SK-N-SH (cell line): Measurements from ENCODE around the gene EVI5.

Experiments used
- ELF1 ChIP-seq: IDR thresholded peaks from 2 replicates; pipeline ENCODE4 v1.4.0; 2012
- FOXM1 ChIP-seq: IDR thresholded peaks from 2 replicates; pipeline ENCODE4 v1.4.0; 2012; ENCODE audit warnings: low read depth, mild to moderate bottlenecking
- TF ChIP-seq, protein P1 (sequence below): fragments of 200-600 bp; sonication (generic); IDR thresholded peaks from 2 replicates; pipeline ENCODE4 v1.6.1; 2017; ENCODE audit warnings: antibody characterized with exemption, mild to moderate bottlenecking, moderate library complexity

DNA sequence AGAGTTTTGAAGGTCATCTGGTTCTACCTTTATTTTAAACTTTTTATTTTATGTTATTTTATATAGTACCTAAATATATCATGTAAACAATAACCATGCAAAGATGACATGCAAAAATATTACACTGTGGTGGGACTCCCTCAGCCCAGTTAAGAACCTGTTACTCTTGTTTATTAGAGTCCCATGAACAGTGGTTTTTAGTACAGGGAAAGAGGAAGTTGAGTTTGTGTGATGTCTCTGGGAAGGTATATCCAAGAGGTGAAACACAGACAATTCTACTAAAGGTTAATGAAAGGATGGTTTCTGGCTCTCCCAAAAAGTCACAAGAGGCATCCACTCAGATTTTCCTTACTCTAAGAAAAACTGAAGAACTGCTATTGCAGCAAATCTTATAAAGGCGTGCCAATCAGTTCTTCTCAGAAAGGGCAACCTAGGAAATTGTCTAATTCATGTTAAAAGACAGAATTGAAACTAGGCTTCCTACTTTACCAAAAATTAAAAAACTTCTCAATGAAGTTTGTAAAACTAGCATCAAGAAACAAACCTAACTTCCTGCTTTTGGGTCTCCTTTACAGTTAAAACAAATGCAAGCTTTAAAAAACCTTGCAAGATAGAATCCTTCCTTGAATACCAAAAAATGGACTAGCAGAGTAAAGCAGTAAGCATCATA lies 318.1 kb downstream of the EVI5 start:
- no peak for TF ChIP-seq ELF1
- TF ChIP-seq, protein P1, sequence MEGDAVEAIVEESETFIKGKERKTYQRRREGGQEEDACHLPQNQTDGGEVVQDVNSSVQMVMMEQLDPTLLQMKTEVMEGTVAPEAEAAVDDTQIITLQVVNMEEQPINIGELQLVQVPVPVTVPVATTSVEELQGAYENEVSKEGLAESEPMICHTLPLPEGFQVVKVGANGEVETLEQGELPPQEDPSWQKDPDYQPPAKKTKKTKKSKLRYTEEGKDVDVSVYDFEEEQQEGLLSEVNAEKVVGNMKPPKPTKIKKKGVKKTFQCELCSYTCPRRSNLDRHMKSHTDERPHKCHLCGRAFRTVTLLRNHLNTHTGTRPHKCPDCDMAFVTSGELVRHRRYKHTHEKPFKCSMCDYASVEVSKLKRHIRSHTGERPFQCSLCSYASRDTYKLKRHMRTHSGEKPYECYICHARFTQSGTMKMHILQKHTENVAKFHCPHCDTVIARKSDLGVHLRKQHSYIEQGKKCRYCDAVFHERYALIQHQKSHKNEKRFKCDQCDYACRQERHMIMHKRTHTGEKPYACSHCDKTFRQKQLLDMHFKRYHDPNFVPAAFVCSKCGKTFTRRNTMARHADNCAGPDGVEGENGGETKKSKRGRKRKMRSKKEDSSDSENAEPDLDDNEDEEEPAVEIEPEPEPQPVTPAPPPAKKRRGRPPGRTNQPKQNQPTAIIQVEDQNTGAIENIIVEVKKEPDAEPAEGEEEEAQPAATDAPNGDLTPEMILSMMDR, result no peak
- no peak for TF ChIP-seq FOXM1
